Raji (cell line): ENCODE results near the gene FAM3B.

Experiments
- POLR2A ChIP-seq: IDR thresholded peaks from 2 replicates; pipeline ENCODE4 v1.6.1; 2011; ENCODE audit warnings: low read depth, low read length, control low read depth; ENCODE audit not compliant: insufficient read depth

The FAM3B gene

GRCh38 chr21:41307219-41307618 is 9.4 kb upstream of the FAM3B start:
- no peak for TF ChIP-seq POLR2A

- no peak for TF ChIP-seq POLR2A
Measured at GRCh38 chr21:41315726-41316125, 875 bp upstream of the FAM3B start.

GRCh38 chr21:41317063-41317392 is 427 bp downstream of the FAM3B start:
- TF ChIP-seq POLR2A: no peak

- no peak for TF ChIP-seq POLR2A
Measured at GRCh38 chr21:41317458-41317857, 857 bp downstream of the FAM3B start.

GRCh38 chr21:41318218-41318617 is 1.6 kb downstream of the FAM3B start:
- no peak for TF ChIP-seq POLR2A

- TF ChIP-seq POLR2A: no peak
Measured at GRCh38 chr21:41319273-41319672, 2.7 kb downstream of the FAM3B start.

GRCh38 chr21:41321211-41321907 is 4.8 kb downstream of the FAM3B start:
- TF ChIP-seq POLR2A: no peak

- no peak for TF ChIP-seq POLR2A
Measured at GRCh38 chr21:41321908-41322495, 5.4 kb downstream of the FAM3B start.

- no peak for TF ChIP-seq POLR2A
Measured at GRCh38 chr21:41322496-41323382, 6.1 kb downstream of the FAM3B start.

- no peak for TF ChIP-seq POLR2A
Measured at GRCh38 chr21:41325138-41325912, 8.7 kb downstream of the FAM3B start.

- no peak for TF ChIP-seq POLR2A
Measured at GRCh38 chr21:41326414-41327080, 9.9 kb downstream of the FAM3B start.

GRCh38 chr21:41327753-41328152 is 11.2 kb downstream of the FAM3B start:
- TF ChIP-seq POLR2A: no peak

- TF ChIP-seq POLR2A: no peak
Measured at GRCh38 chr21:41328660-41329607, 12.3 kb downstream of the FAM3B start.

- TF ChIP-seq POLR2A: no peak
Measured at GRCh38 chr21:41333752-41334151, 17.2 kb downstream of the FAM3B start.

GRCh38 chr21:41337515-41337914 is 20.9 kb downstream of the FAM3B start:
- TF ChIP-seq POLR2A: no peak
